NCI-H82 treated with DMSO at 0.1 percent for 48 hours (cell line): ENCODE measurements around the gene CLIC3.
A peak's percentile ranks its signal among the peaks of the same experiment; 100 is the strongest.

ENCODE experiments used
- DNase-seq: peaks from one replicate; lab custom pipeline; 2025; ENCODE audit not compliant: unreplicated experiment; lab: John Stamatoyannopoulos, UW

The CLIC3 gene

GRCh38 chr9:136954270-136955083 is 41.9 kb downstream of the CLIC3 start:
- DNase-seq = no peak

GRCh38 chr9:136953771-136954269 is 42.5 kb downstream of the CLIC3 start:
- DNase-seq = no peak

- no peak for DNase-seq
Measured at GRCh38 chr9:136952876-136953770, 43.2 kb downstream of the CLIC3 start.

- no peak for DNase-seq
Measured at GRCh38 chr9:136952321-136952850, 44.0 kb downstream of the CLIC3 start.

GRCh38 chr9:136951541-136952320 is 44.6 kb downstream of the CLIC3 start, which contains the start of gene LCN12:
TSS of gene LCN12 (plus strand) at chr9:136952273. CDS start at chr9:136952328, 55 bp downstream.
- DNase-seq = no peak

- DNase-seq = no peak
Measured at GRCh38 chr9:136950656-136951276, 45.6 kb downstream of the CLIC3 start.

- DNase-seq = peak; percentile 62
Measured at GRCh38 chr9:136949817-136950655, 46.3 kb downstream of the CLIC3 start.

- no peak for DNase-seq
Measured at GRCh38 chr9:136949239-136949816, 47.0 kb downstream of the CLIC3 start.

- DNase-seq = no peak
Measured at GRCh38 chr9:136947955-136948510, 48.3 kb downstream of the CLIC3 start.

- no peak for DNase-seq
Measured at GRCh38 chr9:136947028-136947891, 49.1 kb downstream of the CLIC3 start.

GRCh38 chr9:136946228-136947027 is 49.9 kb downstream of the CLIC3 start:
- no peak for DNase-seq

- DNase-seq = no peak
Measured at GRCh38 chr9:136945333-136946227, 50.8 kb downstream of the CLIC3 start.
